ENCODE measurements around the gene CDK8.

The CDK8 gene

DNA sequence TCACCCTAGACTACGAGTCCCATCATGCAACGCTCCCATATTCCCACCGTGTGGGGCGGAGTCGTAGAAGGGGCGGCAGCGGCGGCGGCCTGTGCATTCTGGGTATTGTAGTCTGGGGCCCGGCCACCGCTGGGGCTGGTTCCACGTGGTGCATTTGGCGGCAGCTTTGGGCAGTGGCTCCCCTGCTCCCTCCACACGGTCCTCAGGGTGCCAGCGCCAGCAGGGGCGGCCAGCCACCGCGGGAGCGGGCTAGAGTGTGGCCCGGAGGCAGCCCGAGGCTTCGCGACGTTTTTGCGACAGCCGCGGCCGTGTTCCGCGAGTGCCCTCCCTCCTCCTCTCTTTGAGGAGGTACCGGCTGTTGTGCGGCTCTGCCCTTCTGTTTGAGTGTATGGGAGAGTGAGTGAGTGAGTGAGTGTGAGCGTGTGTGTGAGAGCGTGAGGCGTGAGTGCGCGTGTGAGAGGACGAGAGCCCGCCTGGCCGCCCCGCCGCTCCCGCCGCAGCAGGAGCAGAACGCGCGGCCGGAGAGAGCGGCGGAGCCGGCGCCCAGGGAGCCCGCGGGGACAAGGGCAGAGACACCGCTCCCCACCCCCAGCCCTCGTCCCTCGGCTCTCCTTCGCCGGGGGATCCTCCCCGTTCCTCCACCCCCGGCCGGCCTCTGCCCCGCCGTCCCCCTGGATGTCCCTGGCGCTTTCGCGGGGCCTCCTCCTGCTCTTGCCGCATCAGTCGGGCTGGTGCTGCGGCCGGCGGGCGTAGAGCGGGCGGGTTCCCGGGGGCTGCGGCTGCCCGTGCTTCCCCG is at the start of gene CDK8:
Gene CDK8 (plus strand): TSS at position 343 of the 796 bp plus-strand sequence. CDS start 513 bp downstream, outside the sequence.
- Histone ChIP-seq H3F3A (ENCODE audit: insufficient read depth) (no peaks in the 10 kb centered on the region; the same call in 1 of the 2 replicates), H3K27ac (ENCODE audit: low read depth, low read length) (peak within 1 kb of the TSS; percentile 83), H2AFZ (ENCODE audit: low read depth, low read length, severe bottlenecking) (peak within 1 kb of the TSS; percentile 97), H3K4me3 (ENCODE audit: insufficient read depth, low read length, poor library complexity, severe bottlenecking) (peak within 1 kb of the TSS; percentile 93), H4K20me1 (ENCODE audit: low read depth, low read length) (peaks cover 24% of the 10 kb centered on the region), H3K9ac (ENCODE audit: low read length) (peak within 1 kb of the TSS; percentile 74), H3K79me2 (ENCODE audit: insufficient read depth, low read length) (peaks cover 45% of the 10 kb centered on the region), H3K9me3 (ENCODE audit: insufficient read depth, low read length) (no peaks in the 10 kb centered on the region), H3K36me3 (ENCODE audit: low read length) (no peaks in the 10 kb centered on the region), H3K27me3 (ENCODE audit: low read length) (no peaks in the 10 kb centered on the region), H3K4me2 (ENCODE audit: low read depth, low read length, poor library complexity, severe bottlenecking) (peak within 1 kb of the TSS; percentile 88), H3K9me2 (replicated peaks; ENCODE audit: insufficient read depth, low read length) (no peaks in the 10 kb centered on the region)
- no peak for TF ChIP-seq CTCF (IDR thresholded peaks at IDR 0.05; ENCODE audit: insufficient read depth, low read length, poor library complexity, severe bottlenecking)
- no peak for TF ChIP-seq EZH2phosphoT487 (conservative IDR thresholded peaks at IDR 0.05; ENCODE audit: low read length)

GRCh38 chr13:26208287-26208686 is 45.6 kb upstream of the CDK8 start:
- H3K27ac ChIP-seq (ENCODE audit: low read depth, low read length), result no peak overlapping the region
- H3K79me2 ChIP-seq (ENCODE audit: insufficient read depth, low read length), result no peaks in the 10 kb centered on the region
- H3K27me3 ChIP-seq (ENCODE audit: low read length), result no peaks in the 10 kb centered on the region
- no peak overlapping the region for H3K4me3 ChIP-seq (ENCODE audit: insufficient read depth, low read length, poor library complexity, severe bottlenecking)
- H3K9ac ChIP-seq (ENCODE audit: low read length), result no peak overlapping the region
- H3K9me3 ChIP-seq (ENCODE audit: insufficient read depth, low read length), result no peaks in the 10 kb centered on the region
- H3F3A ChIP-seq (ENCODE audit: insufficient read depth), result no peaks in the 10 kb centered on the region
- no peak overlapping the region for H2AFZ ChIP-seq (ENCODE audit: low read depth, low read length, severe bottlenecking)
- H3K36me3 ChIP-seq (ENCODE audit: low read length), result peaks cover 26% of the 10 kb centered on the region
- H3K9me2 ChIP-seq (replicated peaks; ENCODE audit: insufficient read depth, low read length), result no peaks in the 10 kb centered on the region
- no peaks in the 10 kb centered on the region for H4K20me1 ChIP-seq (ENCODE audit: low read depth, low read length)
- no peak for TF ChIP-seq CTCF (IDR thresholded peaks at IDR 0.05; ENCODE audit: insufficient read depth, low read length, poor library complexity, severe bottlenecking)
- no peak for TF ChIP-seq EZH2phosphoT487 (conservative IDR thresholded peaks at IDR 0.05; ENCODE audit: low read length)
- H3K4me2 ChIP-seq (ENCODE audit: low read depth, low read length, poor library complexity, severe bottlenecking), result no peak overlapping the region

DNA sequence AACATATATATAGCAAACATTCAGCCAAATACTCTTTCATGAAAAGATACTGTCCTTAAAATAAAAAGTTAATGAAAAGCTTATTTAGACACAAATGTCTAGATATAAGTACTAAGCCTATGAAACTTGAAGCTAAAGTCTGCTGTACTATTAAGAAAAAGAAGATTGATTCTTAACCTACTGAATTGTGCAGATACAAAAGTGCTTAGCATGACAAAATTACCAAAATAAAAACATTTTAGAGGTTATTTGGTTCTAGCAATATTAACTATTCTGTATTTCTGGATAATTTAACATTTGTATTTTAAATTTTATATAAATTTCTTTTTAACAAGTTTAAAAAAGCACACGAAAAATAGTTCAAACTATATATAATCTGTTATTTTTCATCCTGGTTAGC is 40.6 kb upstream of the CDK8 start:
- Histone ChIP-seq H3K36me3 (ENCODE audit: low read length) (peaks cover 67% of the 10 kb centered on the region), H3K4me3 (ENCODE audit: insufficient read depth, low read length, poor library complexity, severe bottlenecking) (no peak overlapping the region), H4K20me1 (ENCODE audit: low read depth, low read length) (no peaks in the 10 kb centered on the region), H3F3A (ENCODE audit: insufficient read depth) (no peaks in the 10 kb centered on the region), H3K9me3 (ENCODE audit: insufficient read depth, low read length) (no peaks in the 10 kb centered on the region), H2AFZ (ENCODE audit: low read depth, low read length, severe bottlenecking) (no peak overlapping the region), H3K27me3 (ENCODE audit: low read length) (no peaks in the 10 kb centered on the region), H3K27ac (ENCODE audit: low read depth, low read length) (no peak overlapping the region), H3K9ac (ENCODE audit: low read length) (no peak overlapping the region), H3K79me2 (ENCODE audit: insufficient read depth, low read length) (no peaks in the 10 kb centered on the region), H3K9me2 (replicated peaks; ENCODE audit: insufficient read depth, low read length) (no peaks in the 10 kb centered on the region), H3K4me2 (ENCODE audit: low read depth, low read length, poor library complexity, severe bottlenecking) (no peak overlapping the region)
- TF ChIP-seq EZH2phosphoT487 (conservative IDR thresholded peaks at IDR 0.05; ENCODE audit: low read length) (no peak), CTCF (IDR thresholded peaks at IDR 0.05; ENCODE audit: insufficient read depth, low read length, poor library complexity, severe bottlenecking) (no peak)
